Astrocyte (in vitro differentiated cells and primary cell): ENCODE data around the gene SLC6A16. TPM values are rescaled to one million over a fixed set of nuclear protein-coding genes. Genes with fewer than 3 reads are reported as not detected.

Experiments
- DNase-seq: peaks from one replicate; pipeline ENCODE4 v3.0.0-alpha.2; 2010; ENCODE audit warnings: low read depth
- FAIRE-seq: peaks from 2 replicates; lab custom pipeline; 2011; peaks lifted over from hg19 to GRCh38; lab: Jason Lieb, UNC
- H2AFZ ChIP-seq: 2 replicates; pipeline ENCODE4 v1.6.0; 2012; ENCODE audit warnings: low read depth, low read length, inconsistent platforms
- H3K27ac ChIP-seq: 2 replicates; pipeline ENCODE4 v1.5.1; 2011; ENCODE audit warnings: low read depth, low read length, inconsistent platforms
- H3K27me3 ChIP-seq: 2 replicates; pipeline ENCODE4 v1.6.0; 2011; ENCODE audit warnings: low read length, inconsistent platforms; ENCODE audit not compliant: insufficient read depth
- H3K36me3 ChIP-seq: 2 replicates; pipeline ENCODE4 v1.5.1; 2011; ENCODE audit warnings: low read length, inconsistent platforms; ENCODE audit not compliant: insufficient read depth
- H3K4me1 ChIP-seq: 2 replicates; pipeline ENCODE4 v1.5.1; 2011; ENCODE audit warnings: low read length, inconsistent platforms; ENCODE audit not compliant: insufficient read depth
- H3K4me2 ChIP-seq: 2 replicates; pipeline ENCODE4 v1.6.0; 2012; ENCODE audit warnings: low read length, inconsistent platforms
- H3K4me3 ChIP-seq: 2 replicates; pipeline ENCODE4 v1.5.1; 2011; ENCODE audit warnings: low read depth, mild to moderate bottlenecking, low read length, inconsistent platforms; ENCODE audit not compliant: insufficient read depth
- H3K79me2 ChIP-seq: 2 replicates; pipeline ENCODE4 v1.6.0; 2012; ENCODE audit warnings: mild to moderate bottlenecking, low read length, inconsistent platforms; ENCODE audit not compliant: insufficient read depth
- H3K9ac ChIP-seq: 2 replicates; pipeline ENCODE4 v1.6.0; 2012; ENCODE audit warnings: mild to moderate bottlenecking, low read length, inconsistent platforms
- H3K9me3 ChIP-seq: 2 replicates; pipeline ENCODE4 v1.5.1; 2012; ENCODE audit warnings: low read depth, mild to moderate bottlenecking, low read length, inconsistent platforms; ENCODE audit not compliant: insufficient read depth
- H4K20me1 ChIP-seq: 2 replicates; pipeline ENCODE4 v1.6.0; 2012; ENCODE audit warnings: low read length, inconsistent platforms; ENCODE audit not compliant: insufficient read depth
- H3K27ac Mint-ChIP-seq: one replicate; pipeline ENCODE4 v1.8.0; 2021; ENCODE audit warnings: mild to moderate bottlenecking, mixed read lengths; ENCODE audit not compliant: unreplicated experiment
- H3K27me3 Mint-ChIP-seq: one replicate; pipeline ENCODE4 v1.8.0; 2021; ENCODE audit warnings: low read depth, mixed read lengths; ENCODE audit not compliant: unreplicated experiment
- H3K36me3 Mint-ChIP-seq: one replicate; pipeline ENCODE4 v1.8.0; 2021; ENCODE audit warnings: low read depth, mixed read lengths; ENCODE audit not compliant: unreplicated experiment
- H3K4me1 Mint-ChIP-seq: one replicate; pipeline ENCODE4 v1.8.0; 2021; ENCODE audit warnings: low read depth, mixed read lengths; ENCODE audit not compliant: unreplicated experiment
- H3K4me3 Mint-ChIP-seq: one replicate; pipeline ENCODE4 v1.8.0; 2021; ENCODE audit warnings: mild to moderate bottlenecking, moderate library complexity, mixed read lengths; ENCODE audit not compliant: unreplicated experiment
- H3K9me3 Mint-ChIP-seq: one replicate; pipeline ENCODE4 v1.8.0; 2021; ENCODE audit warnings: mild to moderate bottlenecking, mixed read lengths; ENCODE audit not compliant: unreplicated experiment
- EZH2 ChIP-seq: IDR thresholded peaks from 2 replicates; pipeline ENCODE4 v1.6.1; 2012; ENCODE audit warnings: mild to moderate bottlenecking, low read length, inconsistent platforms; ENCODE audit not compliant: insufficient read depth
- total RNA-seq: library from RNA; stranded (reverse); gene quantifications from 2 replicates; pipeline ENCODE4 v1.2.1, GENCODE V29; 2021
- TF ChIP-seq, protein P1 (sequence below): IDR thresholded peaks from 2 replicates; pipeline ENCODE4 v1.5.1; 2011; ENCODE audit warnings: low read depth, mild to moderate bottlenecking, inconsistent platforms, low read length, moderate library complexity; ENCODE audit not compliant: insufficient read depth

Gene SLC6A16
- total RNA-seq, 1 donor from 2014 or later: 4.6 TPM

GRCh38 chr19:49264258-49264657 is 60.7 kb downstream of the SLC6A16 start:
- Histone ChIP-seq H3K4me2 (no peak overlapping the region), H3K4me1 (no peaks in the 10 kb centered on the region), H3K9ac (no peak overlapping the region), H3K4me3 (no peak overlapping the region), H3K36me3 (no peaks in the 10 kb centered on the region), H2AFZ (no peak overlapping the region), H3K27me3 (no peaks in the 10 kb centered on the region), H4K20me1 (no peaks in the 10 kb centered on the region), H3K9me3 (no peaks in the 10 kb centered on the region), H3K27ac (no peak overlapping the region), H3K79me2 (no peaks in the 10 kb centered on the region)
- TF ChIP-seq, protein P1, sequence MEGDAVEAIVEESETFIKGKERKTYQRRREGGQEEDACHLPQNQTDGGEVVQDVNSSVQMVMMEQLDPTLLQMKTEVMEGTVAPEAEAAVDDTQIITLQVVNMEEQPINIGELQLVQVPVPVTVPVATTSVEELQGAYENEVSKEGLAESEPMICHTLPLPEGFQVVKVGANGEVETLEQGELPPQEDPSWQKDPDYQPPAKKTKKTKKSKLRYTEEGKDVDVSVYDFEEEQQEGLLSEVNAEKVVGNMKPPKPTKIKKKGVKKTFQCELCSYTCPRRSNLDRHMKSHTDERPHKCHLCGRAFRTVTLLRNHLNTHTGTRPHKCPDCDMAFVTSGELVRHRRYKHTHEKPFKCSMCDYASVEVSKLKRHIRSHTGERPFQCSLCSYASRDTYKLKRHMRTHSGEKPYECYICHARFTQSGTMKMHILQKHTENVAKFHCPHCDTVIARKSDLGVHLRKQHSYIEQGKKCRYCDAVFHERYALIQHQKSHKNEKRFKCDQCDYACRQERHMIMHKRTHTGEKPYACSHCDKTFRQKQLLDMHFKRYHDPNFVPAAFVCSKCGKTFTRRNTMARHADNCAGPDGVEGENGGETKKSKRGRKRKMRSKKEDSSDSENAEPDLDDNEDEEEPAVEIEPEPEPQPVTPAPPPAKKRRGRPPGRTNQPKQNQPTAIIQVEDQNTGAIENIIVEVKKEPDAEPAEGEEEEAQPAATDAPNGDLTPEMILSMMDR: no peak
- no peak for TF ChIP-seq EZH2
- H3K9me3 Mint-ChIP-seq: peaks cover 29% of the 10 kb centered on the region
- no peak overlapping the region for H3K4me3 Mint-ChIP-seq
- FAIRE-seq (no peak), DNase-seq (no peak)
- H3K4me1 Mint-ChIP-seq: no peaks in the 10 kb centered on the region
- peaks cover 6% of the 10 kb centered on the region for H3K27me3 Mint-ChIP-seq
- no peaks in the 10 kb centered on the region for H3K36me3 Mint-ChIP-seq
- H3K27ac Mint-ChIP-seq: no peak overlapping the region

- Histone ChIP-seq H3K79me2 (no peaks in the 10 kb centered on the region), H3K9me3 (peaks cover 8% of the 10 kb centered on the region), H3K27ac (no peak overlapping the region), H3K4me1 (no peaks in the 10 kb centered on the region), H4K20me1 (no peaks in the 10 kb centered on the region), H3K4me3 (no peak overlapping the region), H3K36me3 (no peaks in the 10 kb centered on the region), H3K9ac (no peak overlapping the region), H2AFZ (no peak overlapping the region), H3K4me2 (no peak overlapping the region), H3K27me3 (no peaks in the 10 kb centered on the region)
- Mint-ChIP-seq H3K27ac (no peak overlapping the region), H3K4me1 (no peaks in the 10 kb centered on the region), H3K36me3 (no peaks in the 10 kb centered on the region), H3K27me3 (peaks cover 6% of the 10 kb centered on the region), H3K9me3 (peaks cover 35% of the 10 kb centered on the region), H3K4me3 (no peak overlapping the region)
- TF ChIP-seq, protein P1: no peak
- DNase-seq (no peak), FAIRE-seq (no peak)
These were observed 63.4 kb downstream of the SLC6A16 start for GRCh38 chr19:49261602-49262001.

DNA sequence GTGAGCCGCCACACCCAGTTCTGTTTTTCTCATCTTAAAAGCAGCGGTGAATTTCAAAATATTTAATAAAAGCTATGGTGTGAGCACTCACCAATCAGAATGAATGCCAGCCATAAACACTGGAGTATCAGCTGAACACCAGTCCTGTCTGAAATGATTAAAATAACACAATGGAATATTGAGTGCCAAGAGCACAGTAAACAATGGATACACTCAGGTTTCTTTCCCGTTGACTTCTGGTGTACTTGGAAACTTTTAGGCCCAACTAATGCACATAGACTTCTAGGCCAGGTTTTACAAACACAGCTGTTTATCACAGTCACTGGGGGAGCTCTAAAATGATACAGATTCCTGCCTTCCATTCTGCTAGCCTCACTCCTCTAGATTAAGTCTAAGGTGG is 68.3 kb downstream of the SLC6A16 start:
- no peak overlapping the region for H3K27ac ChIP-seq
- no peaks in the 10 kb centered on the region for H3K4me1 Mint-ChIP-seq
- H3K36me3 Mint-ChIP-seq: peaks cover 6% of the 10 kb centered on the region
- TF ChIP-seq, protein P1: no peak
- TF ChIP-seq EZH2: no peak
- H3K79me2 ChIP-seq: no peaks in the 10 kb centered on the region
- H3K4me2 ChIP-seq: no peak overlapping the region
- peaks cover 8% of the 10 kb centered on the region for H3K9me3 ChIP-seq
- H3K27ac Mint-ChIP-seq: no peak overlapping the region
- H4K20me1 ChIP-seq: no peaks in the 10 kb centered on the region
- no peaks in the 10 kb centered on the region for H3K4me1 ChIP-seq
- peaks cover 37% of the 10 kb centered on the region for H3K27me3 Mint-ChIP-seq
- DNase-seq (no peak), FAIRE-seq (no peak)
- no peak overlapping the region for H3K4me3 Mint-ChIP-seq
- peaks cover 27% of the 10 kb centered on the region for H3K9me3 Mint-ChIP-seq
- H3K4me3 ChIP-seq: no peak overlapping the region
- H3K36me3 ChIP-seq: no peaks in the 10 kb centered on the region
- H3K27me3 ChIP-seq: no peaks in the 10 kb centered on the region
- no peak overlapping the region for H3K9ac ChIP-seq
- no peak overlapping the region for H2AFZ ChIP-seq
